ENCODE results near the gene TMPRSS13.
"Not testable (repeated sequence)": the region's sequence is repeated elsewhere in the genome, so short reads cannot be mapped to it uniquely, and the experiment has no call there.

DNA sequence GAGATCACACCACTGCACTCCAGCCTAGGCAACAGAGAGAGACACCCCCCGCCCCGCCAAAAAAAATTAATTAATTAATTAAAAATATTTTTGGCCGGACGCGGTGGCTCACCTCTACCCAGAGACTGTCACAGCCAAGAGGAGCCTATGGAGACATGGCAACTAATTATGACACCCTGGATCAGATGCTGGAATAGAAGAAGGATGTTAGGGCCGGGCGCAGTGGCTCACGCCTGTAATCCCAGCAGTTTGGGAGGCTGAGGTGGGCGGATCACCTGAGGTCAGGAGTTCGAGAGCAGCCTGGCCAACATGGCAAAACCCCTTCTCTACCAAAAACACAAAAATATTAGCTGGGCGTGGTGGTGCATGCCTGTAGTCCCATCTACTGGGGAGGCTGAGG is 19.3 kb upstream of the TMPRSS13 start:
- TF ChIP-seq, protein P1, sequence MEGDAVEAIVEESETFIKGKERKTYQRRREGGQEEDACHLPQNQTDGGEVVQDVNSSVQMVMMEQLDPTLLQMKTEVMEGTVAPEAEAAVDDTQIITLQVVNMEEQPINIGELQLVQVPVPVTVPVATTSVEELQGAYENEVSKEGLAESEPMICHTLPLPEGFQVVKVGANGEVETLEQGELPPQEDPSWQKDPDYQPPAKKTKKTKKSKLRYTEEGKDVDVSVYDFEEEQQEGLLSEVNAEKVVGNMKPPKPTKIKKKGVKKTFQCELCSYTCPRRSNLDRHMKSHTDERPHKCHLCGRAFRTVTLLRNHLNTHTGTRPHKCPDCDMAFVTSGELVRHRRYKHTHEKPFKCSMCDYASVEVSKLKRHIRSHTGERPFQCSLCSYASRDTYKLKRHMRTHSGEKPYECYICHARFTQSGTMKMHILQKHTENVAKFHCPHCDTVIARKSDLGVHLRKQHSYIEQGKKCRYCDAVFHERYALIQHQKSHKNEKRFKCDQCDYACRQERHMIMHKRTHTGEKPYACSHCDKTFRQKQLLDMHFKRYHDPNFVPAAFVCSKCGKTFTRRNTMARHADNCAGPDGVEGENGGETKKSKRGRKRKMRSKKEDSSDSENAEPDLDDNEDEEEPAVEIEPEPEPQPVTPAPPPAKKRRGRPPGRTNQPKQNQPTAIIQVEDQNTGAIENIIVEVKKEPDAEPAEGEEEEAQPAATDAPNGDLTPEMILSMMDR (IDR thresholded peaks at IDR 0.05; ENCODE audit: poor library complexity): not testable (repeated sequence)
- not testable (repeated sequence) for TF ChIP-seq EZH2 (IDR thresholded peaks at IDR 0.05; ENCODE audit: borderline replicate concordance)

All from hepatocyte (in vitro differentiated cells).